ENCODE results near the gene FZD4.
"Not testable (repeated sequence)": the region's sequence is repeated elsewhere in the genome, so short reads cannot be mapped to it uniquely, and the experiment has no call there.

FZD4 gene

GRCh38 chr11:86955361-86956120 lies at the start of gene FZD4:
TSS of gene FZD4 (minus strand) at chr11:86955395. CDS start at chr11:86955085, 310 bp downstream.
- peak; percentile 58 for DNase-seq

GRCh38 chr11:87004281-87004680 lies 49.1 kb upstream of the FZD4 start:
- not testable (repeated sequence) for DNase-seq

- no peak for DNase-seq
Observed at GRCh38 chr11:87002918-87003317, 47.7 kb upstream of the FZD4 start.

GRCh38 chr11:86999859-87000753 lies 44.9 kb upstream of the FZD4 start:
- no peak for DNase-seq

GRCh38 chr11:86999388-86999787 lies 44.2 kb upstream of the FZD4 start:
- DNase-seq: no peak

- no peak for DNase-seq
Observed at GRCh38 chr11:86996953-86997570, 41.9 kb upstream of the FZD4 start.

GRCh38 chr11:86993031-86993430 lies 37.8 kb upstream of the FZD4 start:
- DNase-seq: no peak

- not testable (repeated sequence) for DNase-seq
Observed at GRCh38 chr11:86992340-86992739, 37.1 kb upstream of the FZD4 start.

- DNase-seq: no peak
Observed at GRCh38 chr11:86991341-86991740, 36.1 kb upstream of the FZD4 start.

- no peak for DNase-seq
Observed at GRCh38 chr11:86990515-86990914, 35.3 kb upstream of the FZD4 start.

- DNase-seq: no peak
Observed at GRCh38 chr11:86990031-86990430, 34.8 kb upstream of the FZD4 start.

- no peak for DNase-seq
Observed at GRCh38 chr11:86988351-86988881, 33.2 kb upstream of the FZD4 start.

GRCh38 chr11:86987679-86988078 lies 32.5 kb upstream of the FZD4 start:
- DNase-seq: no peak

- no peak for DNase-seq
Observed at GRCh38 chr11:86984701-86985100, 29.5 kb upstream of the FZD4 start.

- DNase-seq: no peak
Observed at GRCh38 chr11:86983021-86983488, 27.9 kb upstream of the FZD4 start.

- no peak for DNase-seq
Observed at GRCh38 chr11:86981777-86982540, 26.8 kb upstream of the FZD4 start.

GRCh38 chr11:86980086-86980796 lies 25.0 kb upstream of the FZD4 start:
- DNase-seq: no peak

- peak; percentile 42 for DNase-seq
Observed at GRCh38 chr11:86978756-86979608, 23.8 kb upstream of the FZD4 start.

- no peak for DNase-seq
Observed at GRCh38 chr11:86978247-86978646, 23.1 kb upstream of the FZD4 start.

GRCh38 chr11:86977441-86978050 lies 22.4 kb upstream of the FZD4 start:
- no peak for DNase-seq

Data from CD4-positive, alpha-beta T cell treated with Interleukin-12 subunit alpha and Interleukin-12 subunit beta, for 1 hour (primary cell).